Body of pancreas (tissue), 4 donors: Measurements from ENCODE around the gene CSN2.

Source experiments
- POLR2A ChIP-seq, 3 donors: fragments of 450-650 bp; IDR thresholded peaks; one replicate each; pipeline ENCODE4 v1.6.1; 2016; ENCODE audit warnings: antibody characterized with exemption in 3 of 3, mild to moderate bottlenecking in 2 of 3
- TF ChIP-seq, protein P1 (sequence below), 7 experiments: fragments of 450-650 bp in 4 of 7; fragments of 200-600 bp in 3 of 7; sonication (generic) in 3 of 7; IDR thresholded peaks; one replicate each; pipeline ENCODE4 v1.5.1; 2016 to 2019; ENCODE audit warnings: antibody characterized with exemption in 7 of 7

DNA sequence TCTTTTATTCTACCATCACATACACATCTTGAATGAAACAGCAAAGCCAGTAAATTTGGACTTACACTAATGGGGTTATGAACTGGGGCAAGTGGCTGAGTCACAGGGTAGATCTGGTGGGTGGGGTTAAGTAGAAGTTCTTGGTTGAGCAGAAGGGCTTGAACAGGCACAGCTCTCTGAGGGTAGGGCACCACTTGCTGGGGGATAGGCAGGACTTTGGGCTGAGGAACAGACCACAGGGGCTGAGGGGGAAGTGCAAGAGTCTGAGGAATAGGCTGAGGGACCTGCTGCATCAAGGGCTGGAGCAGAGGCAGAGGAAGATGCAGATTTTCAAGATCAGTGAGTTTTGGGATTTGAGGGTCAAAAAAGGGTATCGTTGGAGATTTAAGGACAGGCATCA lies 8.3 kb downstream of the CSN2 start:
- TF ChIP-seq, protein P1, sequence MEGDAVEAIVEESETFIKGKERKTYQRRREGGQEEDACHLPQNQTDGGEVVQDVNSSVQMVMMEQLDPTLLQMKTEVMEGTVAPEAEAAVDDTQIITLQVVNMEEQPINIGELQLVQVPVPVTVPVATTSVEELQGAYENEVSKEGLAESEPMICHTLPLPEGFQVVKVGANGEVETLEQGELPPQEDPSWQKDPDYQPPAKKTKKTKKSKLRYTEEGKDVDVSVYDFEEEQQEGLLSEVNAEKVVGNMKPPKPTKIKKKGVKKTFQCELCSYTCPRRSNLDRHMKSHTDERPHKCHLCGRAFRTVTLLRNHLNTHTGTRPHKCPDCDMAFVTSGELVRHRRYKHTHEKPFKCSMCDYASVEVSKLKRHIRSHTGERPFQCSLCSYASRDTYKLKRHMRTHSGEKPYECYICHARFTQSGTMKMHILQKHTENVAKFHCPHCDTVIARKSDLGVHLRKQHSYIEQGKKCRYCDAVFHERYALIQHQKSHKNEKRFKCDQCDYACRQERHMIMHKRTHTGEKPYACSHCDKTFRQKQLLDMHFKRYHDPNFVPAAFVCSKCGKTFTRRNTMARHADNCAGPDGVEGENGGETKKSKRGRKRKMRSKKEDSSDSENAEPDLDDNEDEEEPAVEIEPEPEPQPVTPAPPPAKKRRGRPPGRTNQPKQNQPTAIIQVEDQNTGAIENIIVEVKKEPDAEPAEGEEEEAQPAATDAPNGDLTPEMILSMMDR (IDR thresholded peaks at IDR 0.05), result no peak
- no peak for TF ChIP-seq POLR2A (IDR thresholded peaks at IDR 0.05)
